Heart left ventricle (tissue), 16 donors: ENCODE results near the gene CCDC187. TPM values are rescaled to one million over a fixed set of nuclear protein-coding genes. Genes with fewer than 3 reads are reported as not detected.
"Not testable (repeated sequence)": the region's sequence is repeated elsewhere in the genome, so short reads cannot be mapped to it uniquely, and the experiment has no call there.

Experiments used
- ATAC-seq, 4 donors: fragments of 200-7000 bp; cut with Tn5 transposase; one replicate each; pipeline ENCODE4 v1.9.1; 2020 to 2022; ENCODE audit warnings: moderate library complexity in 4 of 4, mild to moderate bottlenecking in 3 of 4, moderate number of reproducible peaks in 1 of 4
- DNase-seq, 5 donors: peaks; one replicate each; pipeline ENCODE4 v3.0.0-alpha.2; 2020
- H3K27ac ChIP-seq, 12 donors: fragments of 200-600 bp; sonication (generic) in 4 of 12; one replicate each; pipeline versions ENCODE4 v1.5.0 to v1.8.0; 2016 to 2022; ENCODE audit warnings: mild to moderate bottlenecking in 2 of 12
- H3K27me3 ChIP-seq, 9 donors: fragments of 200-600 bp; sonication (generic) in 2 of 9; one replicate each; pipeline versions ENCODE4 v1.5.1 to v1.8.0; 2016 to 2022; ENCODE audit warnings: mild to moderate bottlenecking in 3 of 9
- H3K36me3 ChIP-seq, 9 donors: fragments of 200-600 bp; sonication (generic) in 2 of 9; one replicate each; pipeline versions ENCODE4 v1.5.0 to v1.8.0; 2018 to 2022; ENCODE audit warnings: mild to moderate bottlenecking in 2 of 9
- H3K4me1 ChIP-seq, 12 donors: fragments of 200-600 bp; sonication (generic) in 4 of 12; one replicate each; pipeline versions ENCODE4 v1.5.0 to v1.8.0; 2016 to 2022; ENCODE audit warnings: mild to moderate bottlenecking in 3 of 12
- H3K4me3 ChIP-seq, 12 donors: fragments of 200-600 bp; sonication (generic) in 4 of 12; one replicate each; pipeline versions ENCODE4 v1.5.0 to v1.8.0; 2017 to 2022; ENCODE audit warnings: mild to moderate bottlenecking in 9 of 12, moderate library complexity in 4 of 12
- H3K9me3 ChIP-seq, 12 donors: fragments of 200-600 bp; sonication (generic) in 4 of 12; one replicate each; pipeline versions ENCODE4 v1.5.0 to v1.8.0; 2016 to 2022; ENCODE audit warnings: mild to moderate bottlenecking in 1 of 12
- CTCF ChIP-seq, 12 donors: fragments of 200-600 bp; sonication (generic) in 4 of 12; IDR thresholded peaks; one replicate each; pipeline versions ENCODE4 v1.5.0 to v1.8.0; 2018 to 2022; ENCODE audit warnings: antibody characterized with exemption in 12 of 12, mild to moderate bottlenecking in 5 of 12
- POLR2A ChIP-seq, 2 donors: fragments of 450-650 bp; IDR thresholded peaks; one replicate each; pipeline ENCODE4 v1.6.1; 2017; ENCODE audit warnings: antibody characterized with exemption in 2 of 2, mild to moderate bottlenecking in 2 of 2, moderate library complexity in 2 of 2
- WGBS, 4 donors: extraction: QIAGEN DNeasy Blood & Tissue Kit in 2 of 4; methylation state at CpG; one replicate each; pipeline versions ENCODE4 v1.1.5 to v1.1.7; 2013 to 2018; 5-methylcytosine and 5-hydroxymethylcytosine counted together
- intact Hi-C, 10 donors: fragments of 100-400 bp; cut with DNase I; formaldehyde crosslinking; loops; one replicate each; pipeline versions ENCODE4 v1.11.1 to v1.14.2; 2022
- polyA plus RNA-seq, 2 donors: library from polyadenylated mRNA; stranded (reverse); fragments of 200-250 nt; gene quantifications; one replicate each; pipeline ENCODE4 v1.2.3, GENCODE V29; 2013
- total RNA-seq, 9 donors: library from RNA; depleted of rRNA in 2 of 9; stranded (reverse); fragments of >200 nt in 2 of 9; fragmentation: NEBNext Ultra II Directional in 3 of 9; extraction: Animal tissue kit (Norgen Biotek cat#: 25700) in 3 of 9; gene quantifications; one replicate each; pipeline versions ENCODE4 v1.1.0 to v1.2.4, GENCODE V29; 2016 to 2023
- donor health status: ischemic (EF 13 %, LVEDD 7.1; RV severe dilation, severe dysfunction).
- donor health status: healthy with polysubstance abuse.
- donor health status: DM: no; HTN: yes; CAD: no.
- donor health status: DM: no; HTN: no; CAD: no.
- donor health status: ischemic (EF 25% LVEDD 6.9; RV normal size, moderate dysfunction).
- donor health status: ischemic (EF 25% LVEDD 5.7; RV mildly dilated, moderate dysfunction).
- donor health status: healthy.
- donor health status: DM: yes; HTN: yes; CAD: no.
- donor health status: ischemic (EF 35%, LVEDD 5.7; RV mildly dilated, moderate dysfunction).
- donor health status: nonischemic (EF 11% LVEDD 7.7; RV severe dilation, severe dysfunction).
- donor health status: DM: yes; HTN: yes; CAD: no.
- donor health status: PGD.
- donor health status: ischemic (EF 29% LVEDD 5.4; RV normal size, mild dysfunction).
- donor health status: nonischemic (EF 23%, LVEDD 6.1; RV moderate dilation, normal function).

Gene CCDC187
- total and polyA plus RNA-seq, 11 donors, result 0.04 TPM; not detected in 10

GRCh38 chr9:136237486-136238341 is 66.2 kb downstream of the CCDC187 start:
- ATAC-seq (no peak), DNase-seq (no peak)
- Histone ChIP-seq H3K9me3 (no peaks in the 10 kb centered on the region), H3K4me1 (peaks cover 7 to 52% (median 28%) of the 10 kb centered on the region in 12 donors), H3K36me3 (peaks cover 0 to 18% (median 5%) of the 10 kb centered on the region in 9 donors), H3K27me3 (no peaks in the 10 kb centered on the region), H3K4me3 (no peak overlapping the region), H3K27ac (peak overlapping the region in 1 of 12 donors; percentile 71)
- no peak for TF ChIP-seq POLR2A (IDR thresholded peaks at IDR 0.05)
- no peak for TF ChIP-seq CTCF (IDR thresholded peaks at IDR 0.05)
- WGBS, 4 donors, result 92 to 93% (median 92%) methylated on average over 27 to 32 of the region's 32 CpGs
- intact Hi-C loops, result no loop called here

GRCh38 chr9:136236471-136237410 is 67.2 kb downstream of the CCDC187 start:
- intact Hi-C loops, ATAC-seq: not testable (repeated sequence)
- 96 to 97% (median 96%) methylated on average over 21 to 43 of the region's 43 CpGs for WGBS, 4 donors

GRCh38 chr9:136235709-136236455 is 68.0 kb downstream of the CCDC187 start:
- intact Hi-C loops, result no loop called here
- no peak for DNase-seq
- H3K27ac ChIP-seq, result no peak overlapping the region

More at GRCh38 chr9:136236471-136237410, 67.2 kb downstream of the CCDC187 start:
- H3K27ac ChIP-seq, H3K9me3 ChIP-seq, H3K4me3 ChIP-seq, DNase-seq, H3K27me3 ChIP-seq: not testable (repeated sequence)
- peaks cover 7 to 43% (median 27%) of the 10 kb centered on the region in 12 donors for H3K4me1 ChIP-seq
- peaks cover 0 to 18% (median 5%) of the 10 kb centered on the region in 9 donors for H3K36me3 ChIP-seq

More at GRCh38 chr9:136235709-136236455, 68.0 kb downstream of the CCDC187 start:
- Histone ChIP-seq H3K9me3 (no peaks in the 10 kb centered on the region), H3K4me3 (no peak overlapping the region), H3K36me3 (peaks cover 0 to 18% (median 5%) of the 10 kb centered on the region in 9 donors), H3K27me3 (no peaks in the 10 kb centered on the region), H3K4me1 (peaks cover 7 to 35% (median 27%) of the 10 kb centered on the region in 12 donors)
- 92 to 95% (median 94%) methylated on average over 19 to 27 of the region's 27 CpGs for WGBS, 4 donors
- TF ChIP-seq CTCF (IDR thresholded peaks at IDR 0.05), result no peak
- TF ChIP-seq POLR2A (IDR thresholded peaks at IDR 0.05), result no peak
- no peak for ATAC-seq
